K562 (cell line): Measurements from ENCODE around the gene LRRC1.

Source experiments
- CBFA2T3 ChIP-seq: fragments of 450-650 bp; IDR thresholded peaks from 2 replicates; pipeline ENCODE4 v1.6.1; 2017
- EZH2 ChIP-seq: IDR thresholded peaks from 2 replicates; pipeline ENCODE4 v1.6.1; 2012; ENCODE audit warnings: low read depth, mild to moderate bottlenecking, inconsistent platforms, low read length, borderline replicate concordance
- NFRKB ChIP-seq: fragments of 450-650 bp; IDR thresholded peaks from 2 replicates; pipeline ENCODE4 v1.6.1; 2016; ENCODE audit warnings: low read depth
- POLR2A ChIP-seq: fragments of 450-650 bp; conservative IDR thresholded peaks from 2 replicates; pipeline ENCODE4 v1.6.1; 2016
- RCOR1 ChIP-seq, 2 experiments: IDR thresholded peaks; 2 replicates each; pipeline ENCODE4 v1.6.1; 2012; ENCODE audit warnings: low read depth in 2 of 2, low read length in 2 of 2, borderline replicate concordance in 1 of 2, improper control_type of control experiment in 1 of 2
- SIN3A ChIP-seq, 2 experiments: fragments of 150-350 bp in 1 of 2; IDR thresholded peaks; 2 replicates each; pipeline ENCODE4 v1.6.1; 2011 to 2016; ENCODE audit warnings: borderline replicate concordance in 2 of 2, low read depth in 2 of 2, low read length in 2 of 2, mild to moderate bottlenecking in 2 of 2, moderate library complexity in 2 of 2; ENCODE audit not compliant: control insufficient read depth in 1 of 2
- TAF15 ChIP-seq: fragments of 200-400 bp; formaldehyde crosslinking; IDR thresholded peaks from 2 replicates; pipeline ENCODE4 v1.6.1; 2017; ENCODE audit warnings: mild to moderate bottlenecking, low read depth, low read length, moderate library complexity
- TAF7 ChIP-seq: fragments of 450-650 bp; IDR thresholded peaks from 2 replicates; pipeline ENCODE4 v1.6.1; 2016; ENCODE audit warnings: missing genetic modification characterization, missing compliant biosample characterization
- YY1 ChIP-seq, 3 experiments: IDR thresholded peaks; 2 replicates each; pipeline ENCODE4 v1.6.1; 2011; ENCODE audit warnings: low read length in 2 of 3, mild to moderate bottlenecking in 2 of 3, moderate library complexity in 2 of 3, borderline replicate concordance in 1 of 3, control low read depth in 1 of 3, low read depth in 1 of 3; ENCODE audit not compliant: insufficient read depth in 3 of 3, insufficient replicate concordance in 2 of 3, control insufficient read depth in 1 of 3, insufficient read length in 1 of 3; ENCODE audit errors: extremely low read depth in 1 of 3
- ZNF175 ChIP-seq: fragments of 200-800 bp; sonication (Bioruptor generic); IDR thresholded peaks from 2 replicates; pipeline ENCODE4 v1.6.1; 2016; ENCODE audit warnings: low read depth, mild to moderate bottlenecking, missing genetic modification characterization, missing compliant biosample characterization
- TF ChIP-seq, protein P1 (sequence below): fragments of 450-650 bp; formaldehyde crosslinking; IDR thresholded peaks from 2 replicates; pipeline ENCODE4 v1.4.0; 2020; ENCODE audit warnings: mild to moderate bottlenecking, moderate library complexity
- TF ChIP-seq, protein P2 (sequence below), 3 experiments: IDR thresholded peaks in 2 of 3; conservative IDR thresholded peaks in 1 of 3; 2 replicates each; pipeline ENCODE4 v1.5.1; 2011 to 2012; ENCODE audit warnings: low read length in 3 of 3, mild to moderate bottlenecking in 3 of 3, control low read depth in 2 of 3, improper control_type of control experiment in 1 of 3, inconsistent platforms in 1 of 3, low read depth in 1 of 3, mixed read lengths in 1 of 3, moderate library complexity in 1 of 3; ENCODE audit not compliant: insufficient read depth in 2 of 3

DNA sequence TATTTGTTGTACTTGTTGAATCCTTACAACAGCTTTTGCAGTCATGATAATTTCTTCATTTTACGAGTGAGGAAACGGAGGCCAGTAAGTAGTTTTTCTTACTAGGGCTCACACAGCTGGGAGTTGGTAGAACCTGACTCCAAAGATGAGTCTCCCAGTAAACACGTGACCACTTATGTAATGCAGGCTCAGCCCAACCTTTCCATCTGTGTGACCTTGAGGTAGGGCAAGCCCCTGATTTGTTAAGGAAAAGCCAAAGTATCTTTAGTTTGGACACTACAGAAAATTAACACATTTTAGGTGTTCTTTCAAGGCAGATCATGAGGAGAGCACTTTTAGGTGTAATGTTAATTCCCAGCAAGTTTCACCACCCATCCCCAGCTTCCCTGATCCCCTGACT, 111.3 kb downstream of the LRRC1 start:
- no peak for TF ChIP-seq POLR2A
- TF ChIP-seq YY1 (IDR thresholded peaks at IDR 0.05; ENCODE audit: borderline replicate concordance in 1 of 3, control insufficient read depth in 1 of 3, extremely low read depth in 1 of 3, insufficient read depth in 3 of 3, insufficient read length in 1 of 3, insufficient replicate concordance in 2 of 3, low read depth in 1 of 3, low read length in 2 of 3) = no peak
- TF ChIP-seq, protein P1, sequence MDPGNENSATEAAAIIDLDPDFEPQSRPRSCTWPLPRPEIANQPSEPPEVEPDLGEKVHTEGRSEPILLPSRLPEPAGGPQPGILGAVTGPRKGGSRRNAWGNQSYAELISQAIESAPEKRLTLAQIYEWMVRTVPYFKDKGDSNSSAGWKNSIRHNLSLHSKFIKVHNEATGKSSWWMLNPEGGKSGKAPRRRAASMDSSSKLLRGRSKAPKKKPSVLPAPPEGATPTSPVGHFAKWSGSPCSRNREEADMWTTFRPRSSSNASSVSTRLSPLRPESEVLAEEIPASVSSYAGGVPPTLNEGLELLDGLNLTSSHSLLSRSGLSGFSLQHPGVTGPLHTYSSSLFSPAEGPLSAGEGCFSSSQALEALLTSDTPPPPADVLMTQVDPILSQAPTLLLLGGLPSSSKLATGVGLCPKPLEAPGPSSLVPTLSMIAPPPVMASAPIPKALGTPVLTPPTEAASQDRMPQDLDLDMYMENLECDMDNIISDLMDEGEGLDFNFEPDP = no peak
- TF ChIP-seq EZH2 = no peak
- TF ChIP-seq TAF15 = no peak
- no peak for TF ChIP-seq CBFA2T3
- TF ChIP-seq RCOR1 (IDR thresholded peaks at IDR 0.05; ENCODE audit: borderline replicate concordance in 1 of 2, low read depth in 2 of 2, low read length in 2 of 2) = no peak
- TF ChIP-seq SIN3A (IDR thresholded peaks at IDR 0.05; ENCODE audit: borderline replicate concordance in 2 of 2, control insufficient read depth in 1 of 2, low read depth in 2 of 2, low read length in 2 of 2) = no peak
- TF ChIP-seq, protein P2, sequence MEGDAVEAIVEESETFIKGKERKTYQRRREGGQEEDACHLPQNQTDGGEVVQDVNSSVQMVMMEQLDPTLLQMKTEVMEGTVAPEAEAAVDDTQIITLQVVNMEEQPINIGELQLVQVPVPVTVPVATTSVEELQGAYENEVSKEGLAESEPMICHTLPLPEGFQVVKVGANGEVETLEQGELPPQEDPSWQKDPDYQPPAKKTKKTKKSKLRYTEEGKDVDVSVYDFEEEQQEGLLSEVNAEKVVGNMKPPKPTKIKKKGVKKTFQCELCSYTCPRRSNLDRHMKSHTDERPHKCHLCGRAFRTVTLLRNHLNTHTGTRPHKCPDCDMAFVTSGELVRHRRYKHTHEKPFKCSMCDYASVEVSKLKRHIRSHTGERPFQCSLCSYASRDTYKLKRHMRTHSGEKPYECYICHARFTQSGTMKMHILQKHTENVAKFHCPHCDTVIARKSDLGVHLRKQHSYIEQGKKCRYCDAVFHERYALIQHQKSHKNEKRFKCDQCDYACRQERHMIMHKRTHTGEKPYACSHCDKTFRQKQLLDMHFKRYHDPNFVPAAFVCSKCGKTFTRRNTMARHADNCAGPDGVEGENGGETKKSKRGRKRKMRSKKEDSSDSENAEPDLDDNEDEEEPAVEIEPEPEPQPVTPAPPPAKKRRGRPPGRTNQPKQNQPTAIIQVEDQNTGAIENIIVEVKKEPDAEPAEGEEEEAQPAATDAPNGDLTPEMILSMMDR (IDR thresholded peaks at IDR 0.05 in 2 of 3, conservative IDR thresholded peaks at IDR 0.05 in 1 of 3; ENCODE audit: insufficient read depth in 2 of 3, low read depth in 1 of 3, low read length in 3 of 3) = no peak
- TF ChIP-seq NFRKB = no peak
- no peak for TF ChIP-seq TAF7 (tag)
- no peak for TF ChIP-seq ZNF175 (CRISPR knock-in tag)
